HepG2 (cell line): ENCODE data around the gene AKIP1. TPM values are rescaled to one million over a fixed set of nuclear protein-coding genes. Genes with fewer than 3 reads are reported as not detected.

Experiments used
- AKAP8 ChIP-seq: sonication (generic); formaldehyde crosslinking; IDR thresholded peaks from 2 replicates; pipeline ENCODE4 v1.5.1; 2020; ENCODE audit warnings: mild to moderate bottlenecking, missing genetic modification reagents
- BATF2 ChIP-seq: sonication (generic); formaldehyde crosslinking; IDR thresholded peaks from 2 replicates; pipeline ENCODE4 v1.8.0; 2022; ENCODE audit warnings: mild to moderate bottlenecking, missing genetic modification reagents, moderate library complexity
- CHCHD3 ChIP-seq: sonication (generic); formaldehyde crosslinking; IDR thresholded peaks from 2 replicates; pipeline ENCODE4 v1.8.0; 2022; ENCODE audit warnings: mild to moderate bottlenecking, missing genetic modification reagents, moderate library complexity
- HNF1A ChIP-seq, 2 experiments: sonication (generic) in 1 of 2; formaldehyde crosslinking in 1 of 2; IDR thresholded peaks; 2 replicates each; pipeline versions ENCODE4 v1.4.0 to v1.6.1; 2016 to 2020; ENCODE audit warnings: borderline replicate concordance in 1 of 2, low read depth in 1 of 2, mild to moderate bottlenecking in 1 of 2, missing genetic modification reagents in 1 of 2
- NAIF1 ChIP-seq: sonication (generic); formaldehyde crosslinking; IDR thresholded peaks from 2 replicates; pipeline ENCODE4 v1.5.0; 2020; ENCODE audit warnings: mild to moderate bottlenecking, missing genetic modification reagents, borderline replicate concordance
- NCOA2 ChIP-seq: sonication (generic); formaldehyde crosslinking; IDR thresholded peaks from 2 replicates; pipeline ENCODE4 v1.8.0; 2022; ENCODE audit warnings: inconsistent platforms
- RBM39 ChIP-seq: fragments of 200-400 bp; formaldehyde crosslinking; IDR thresholded peaks from one replicate; pipeline ENCODE4 v1.6.1; 2018; ENCODE audit warnings: antibody characterized with exemption, mild to moderate bottlenecking, low read depth, low read length; ENCODE audit not compliant: poor library complexity, severe bottlenecking
- SNAPC4 ChIP-seq: sonication (generic); formaldehyde crosslinking; IDR thresholded peaks from 2 replicates; pipeline ENCODE4 v1.4.0; 2020; ENCODE audit warnings: mild to moderate bottlenecking, missing genetic modification reagents
- TCF7 ChIP-seq: sonication (generic); IDR thresholded peaks from 2 replicates; pipeline ENCODE4 v1.6.1; 2016; ENCODE audit warnings: antibody characterized with exemption, low read depth
- U2AF2 ChIP-seq: fragments of 200-400 bp; formaldehyde crosslinking; IDR thresholded peaks from 2 replicates; pipeline ENCODE4 v1.6.1; 2017; ENCODE audit warnings: low read depth, mild to moderate bottlenecking, low read length
- ZBTB25 ChIP-seq: IDR thresholded peaks from 2 replicates; pipeline ENCODE4 v1.6.1; 2018; ENCODE audit warnings: missing genetic modification reagents
- ZMAT3 ChIP-seq: sonication (generic); formaldehyde crosslinking; conservative IDR thresholded peaks from 2 replicates; pipeline ENCODE4 v1.7.0; 2021; ENCODE audit warnings: missing genetic modification reagents
- ZNF138 ChIP-seq: sonication (generic); formaldehyde crosslinking; IDR thresholded peaks from 2 replicates; pipeline ENCODE4 v1.5.0; 2020; ENCODE audit warnings: mild to moderate bottlenecking, low read depth, missing genetic modification reagents
- ZNF776 ChIP-seq: sonication (generic); formaldehyde crosslinking; IDR thresholded peaks from 2 replicates; pipeline ENCODE4 v1.4.0; 2020; ENCODE audit warnings: mild to moderate bottlenecking, missing genetic modification reagents
- ZSCAN21 ChIP-seq: sonication (generic); formaldehyde crosslinking; IDR thresholded peaks from 2 replicates; pipeline ENCODE4 v1.8.0; 2022; ENCODE audit warnings: mild to moderate bottlenecking, missing genetic modification reagents, moderate library complexity, borderline replicate concordance
- ZZZ3 ChIP-seq: sonication (generic); formaldehyde crosslinking; IDR thresholded peaks from 2 replicates; pipeline ENCODE4 v1.4.0; 2020; ENCODE audit warnings: missing genetic modification reagents, mild to moderate bottlenecking, borderline replicate concordance
- polyA plus RNA-seq, 8 experiments: library from polyadenylated mRNA; depleted of rRNA in 3 of 8; stranded (reverse) in 7 of 8; unstranded in 1 of 8; fragments of >200 nt; fragmentation: Illumina TruSeq in 4 of 8; extraction: Trizol in 4 of 8; gene quantifications; 2 replicates each; pipeline versions ENCODE4 v1.2.1 to v1.2.3, GENCODE V29; 2011 to 2016; ENCODE audit warnings: low read depth in 4 of 8, missing spikeins in 1 of 8, mixed read lengths in 1 of 8; ENCODE audit not compliant: insufficient read depth in 1 of 8
- total RNA-seq, 5 experiments: library from RNA; depleted of rRNA; stranded (reverse); fragments of >200 nt; fragmentation: Illumina TruSeq; extraction: Trizol; gene quantifications; 2 replicates each; pipeline ENCODE4 v1.2.3, GENCODE V29; 2016; ENCODE audit warnings: low read depth in 1 of 5
- TF ChIP-seq, protein P1 (sequence below): sonication (generic); formaldehyde crosslinking; IDR thresholded peaks from 2 replicates; pipeline ENCODE4 v1.4.0; 2020; ENCODE audit warnings: missing genetic modification reagents

The AKIP1 gene
- total and polyA plus RNA-seq, 2 of the 13 experiments (the other 11 are each of a cell fraction or from before 2014, with no cell fraction given), result 10.0 to 20.3 TPM

- TF ChIP-seq TCF7, result no peak
- TF ChIP-seq ZBTB25 (CRISPR knock-in tag), result no peak
- TF ChIP-seq BATF2 (CRISPR knock-in tag), result no peak
- no peak for TF ChIP-seq ZNF776
- TF ChIP-seq NAIF1 (CRISPR knock-in tag), result 0 out of 2 replicates have a peak, but pooled peaks have one; percentile 45
- no peak for TF ChIP-seq CHCHD3 (CRISPR knock-in tag)
- no peak for TF ChIP-seq RBM39
- no peak for TF ChIP-seq AKAP8
- TF ChIP-seq ZZZ3, result no peak
- TF ChIP-seq ZSCAN21, result 0 out of 2 replicates have a peak, but pooled peaks have one; percentile 18
- no peak for TF ChIP-seq HNF1A (IDR thresholded peaks at IDR 0.05; ENCODE audit: low read depth)
- TF ChIP-seq HNF1A (CRISPR knock-in tag; IDR thresholded peaks at IDR 0.05; ENCODE audit: borderline replicate concordance), result no peak
- 0 out of 2 replicates have a peak, but pooled peaks have one; percentile 27 for TF ChIP-seq SNAPC4
- no peak for TF ChIP-seq ZNF138
- no peak for TF ChIP-seq ZMAT3 (CRISPR knock-in tag)
- no peak for TF ChIP-seq NCOA2 (CRISPR knock-in tag)
- TF ChIP-seq, protein P1, sequence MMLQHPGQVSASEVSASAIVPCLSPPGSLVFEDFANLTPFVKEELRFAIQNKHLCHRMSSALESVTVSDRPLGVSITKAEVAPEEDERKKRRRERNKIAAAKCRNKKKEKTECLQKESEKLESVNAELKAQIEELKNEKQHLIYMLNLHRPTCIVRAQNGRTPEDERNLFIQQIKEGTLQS (CRISPR knock-in tag), result 0 out of 2 replicates have a peak, but pooled peaks have one; percentile 2
- TF ChIP-seq U2AF2, result no peak
Measured at GRCh38 chr11:8963569-8964323, 52.8 kb downstream of the AKIP1 start (continued).
